HFF-Myc (cell line): ENCODE results near the gene CYP8B1.

Source experiments
- DNase-seq: peaks from one replicate; pipeline ENCODE4 v3.0.0-alpha.2; 2011; ENCODE audit warnings: low read depth; ENCODE audit errors: extremely low read depth
- H3K4me3 ChIP-seq: replicated peaks from 2 replicates; pipeline ENCODE4 v1.5.1; 2011; ENCODE audit warnings: low read depth, mild to moderate bottlenecking, control low read depth, low read length
- CTCF ChIP-seq: IDR thresholded peaks from 2 replicates; pipeline ENCODE4 v1.5.1; 2012; ENCODE audit warnings: mild to moderate bottlenecking, low read depth, low read length, control low read depth; ENCODE audit errors: missing control alignments

The CYP8B1 gene

GRCh38 chr3:42898896-42899675 lies 23.4 kb upstream of the CYP8B1 start:
- TF ChIP-seq CTCF: peak; percentile 11
- peak; percentile 31 for DNase-seq
- H3K4me3 ChIP-seq: no peak overlapping the region

DNA sequence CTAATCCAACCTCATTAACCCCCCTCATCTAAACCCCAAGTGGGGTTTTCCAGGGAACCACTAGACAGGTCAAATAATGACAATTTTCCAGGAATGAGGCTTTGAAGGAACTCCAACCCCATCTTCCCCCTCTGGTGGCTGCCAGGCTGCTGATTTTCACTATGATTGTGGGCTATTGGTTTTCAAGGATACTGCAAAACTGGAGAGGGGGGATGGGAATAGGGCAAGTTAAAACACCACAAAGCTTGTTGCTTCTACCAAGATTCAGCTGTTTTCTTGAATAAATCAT lies 19.8 kb upstream of the CYP8B1 start:
- H3K4me3 ChIP-seq: no peak overlapping the region
- no peak for DNase-seq
- no peak for TF ChIP-seq CTCF

GRCh38 chr3:42894698-42895579 lies 19.3 kb upstream of the CYP8B1 start:
- TF ChIP-seq CTCF: no peak
- DNase-seq: no peak
- no peak overlapping the region for H3K4me3 ChIP-seq

GRCh38 chr3:42892807-42893206 lies 17.1 kb upstream of the CYP8B1 start:
- no peak for DNase-seq
- TF ChIP-seq CTCF: no peak
- no peak overlapping the region for H3K4me3 ChIP-seq

DNA sequence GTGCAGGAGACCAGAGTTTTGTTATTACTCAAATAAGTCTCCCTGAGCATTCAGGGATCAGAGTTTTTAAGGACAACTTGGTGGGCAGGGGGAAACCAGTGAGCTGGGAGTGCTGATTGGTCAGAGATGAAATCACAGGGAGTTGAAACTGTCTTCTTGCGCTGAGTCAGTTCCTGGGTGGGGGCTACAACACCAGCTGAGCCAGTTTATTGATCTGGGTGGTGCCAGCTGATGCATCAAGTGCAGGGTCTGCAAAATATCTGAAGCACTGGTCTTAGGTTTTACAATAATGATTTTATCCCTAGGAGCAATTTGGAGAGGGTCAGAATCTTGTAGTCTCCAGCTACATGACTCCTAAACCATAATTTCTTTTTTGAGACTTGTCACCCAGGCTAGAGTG lies 16.5 kb upstream of the CYP8B1 start:
- DNase-seq: no peak
- no peak for TF ChIP-seq CTCF

GRCh38 chr3:42891042-42891441 lies 15.4 kb upstream of the CYP8B1 start:
- no peak overlapping the region for H3K4me3 ChIP-seq
- TF ChIP-seq CTCF: no peak
- no peak for DNase-seq

More for the DNA sequence above, 16.5 kb upstream of the CYP8B1 start:
- no peak overlapping the region for H3K4me3 ChIP-seq
